Keratinocyte (primary cell): ENCODE data around the gene OSBPL10. TPM values are rescaled to one million over a fixed set of nuclear protein-coding genes. Genes with fewer than 3 reads are reported as not detected.

Experiments
- DNase-seq: peaks from one replicate; pipeline ENCODE4 v3.0.0-alpha.2; 2011; ENCODE audit warnings: low read depth, missing footprints, low spot score
- FAIRE-seq: peaks from 2 replicates; lab custom pipeline; 2011; peaks lifted over from hg19 to GRCh38; lab: Jason Lieb, UNC
- H2AFZ ChIP-seq: 2 replicates; pipeline ENCODE4 v1.6.0; 2012; ENCODE audit warnings: low read length, control low read depth, inconsistent platforms; ENCODE audit not compliant: control insufficient read depth
- H3K27ac ChIP-seq: 2 replicates; pipeline ENCODE4 v1.5.1; 2011; ENCODE audit warnings: low read length; ENCODE audit not compliant: control insufficient read depth, insufficient read depth
- H3K27me3 ChIP-seq: 3 replicates; pipeline ENCODE4 v1.6.0; 2011; ENCODE audit warnings: low read length; ENCODE audit not compliant: control insufficient read depth, insufficient read depth; ENCODE audit errors: extremely low read depth
- H3K36me3 ChIP-seq, 2 experiments: 2 replicates in 1 of 2; 3 replicates in 1 of 2; pipeline ENCODE4 v1.5.1; 2011; ENCODE audit warnings: low read length in 2 of 2, mild to moderate bottlenecking in 1 of 2; ENCODE audit not compliant: control insufficient read depth in 2 of 2, insufficient read depth in 2 of 2; ENCODE audit errors: extremely low read depth in 1 of 2
- H3K4me1 ChIP-seq: 3 replicates; pipeline ENCODE4 v1.5.1; 2011; ENCODE audit warnings: low read length; ENCODE audit not compliant: control insufficient read depth, insufficient read depth; ENCODE audit errors: extremely low read depth
- H3K4me2 ChIP-seq: 3 replicates; pipeline ENCODE4 v1.6.0; 2011; ENCODE audit warnings: low read depth, low read length; ENCODE audit not compliant: control insufficient read depth, insufficient read depth; ENCODE audit errors: extremely low read depth
- H3K4me3 ChIP-seq, 3 experiments: fragments of 200-600 bp in 1 of 3; sonication (generic) in 1 of 3; 2 replicates in 2 of 3; 3 replicates in 1 of 3; pipeline ENCODE4 v1.5.1; 2011 to 2016; ENCODE audit warnings: low read length in 3 of 3, mild to moderate bottlenecking in 3 of 3, control low read depth in 2 of 3, inconsistent platforms in 1 of 3, low read depth in 1 of 3, mixed read lengths in 1 of 3, mixed run types in 1 of 3, moderate library complexity in 1 of 3; ENCODE audit not compliant: control insufficient read depth in 2 of 3, insufficient read depth in 2 of 3; ENCODE audit errors: extremely low read depth in 1 of 3
- H3K79me2 ChIP-seq: 2 replicates; pipeline ENCODE4 v1.6.0; 2012; ENCODE audit warnings: low read length; ENCODE audit not compliant: control insufficient read depth, insufficient read depth
- H3K9ac ChIP-seq: 3 replicates; pipeline ENCODE4 v1.6.0; 2011; ENCODE audit warnings: low read length; ENCODE audit not compliant: control insufficient read depth, insufficient read depth; ENCODE audit errors: extremely low read depth
- H3K9me1 ChIP-seq: 3 replicates; pipeline ENCODE4 v1.6.0; 2011; ENCODE audit warnings: low read length; ENCODE audit not compliant: control insufficient read depth, insufficient read depth; ENCODE audit errors: extremely low read depth
- H3K9me3 ChIP-seq: 2 replicates; pipeline ENCODE4 v1.5.1; 2012; ENCODE audit warnings: low read depth, low read length; ENCODE audit not compliant: control insufficient read depth
- H4K20me1 ChIP-seq: 3 replicates; pipeline ENCODE4 v1.6.0; 2011; ENCODE audit warnings: low read length; ENCODE audit not compliant: control insufficient read depth, insufficient read depth; ENCODE audit errors: extremely low read depth
- CTCF ChIP-seq, 3 experiments: IDR thresholded peaks in 1 of 3; conservative IDR thresholded peaks in 1 of 3; optimal IDR thresholded peaks in 1 of 3; 2 replicates in 2 of 3; 3 replicates in 1 of 3; pipeline versions ENCODE3 to v1.5.1; 2011; ENCODE audit warnings: low read length in 3 of 3, mild to moderate bottlenecking in 3 of 3, moderate library complexity in 2 of 3, control low read depth in 1 of 3, inconsistent platforms in 1 of 3; ENCODE audit not compliant: insufficient read depth in 2 of 3; ENCODE audit errors: extremely low read depth in 1 of 3
- EZH2 ChIP-seq: IDR thresholded peaks from one replicate; pipeline ENCODE4 v1.6.1; 2012; ENCODE audit warnings: inconsistent platforms, mild to moderate bottlenecking, low read length, moderate library complexity
- dilution Hi-C: fragments of 300-500 bp; cut with MboI; formaldehyde crosslinking; loops from one replicate; pipeline ENCODE4 v1.7.0; 2020; ENCODE audit warnings: low sequenced_read_pairs; ENCODE audit not compliant: extremely low pct_ligation_motif_present
- polyA plus RNA-seq, 5 experiments: library from polyadenylated mRNA; depleted of rRNA in 3 of 5; stranded (reverse) in 3 of 5; stranded (forward) in 1 of 5; unstranded in 1 of 5; fragments of >200 nt; gene quantifications; 1 replicate in 1 of 5; 2 replicates in 3 of 5; 3 replicates in 1 of 5; pipeline versions ENCODE4 v1.2.1 to v1.2.3, GENCODE V29; 2011 to 2012; ENCODE audit warnings: missing spikeins in 2 of 5, low read depth in 1 of 5, low replicate concordance in 1 of 5

The OSBPL10 gene
- polyA plus RNA-seq, 1 donor (not counting 4 experiments of a cell fraction or from before 2014, with no cell fraction given) = 50.1 TPM

GRCh38 chr3:31953636-31954035 lies 27.4 kb downstream of the OSBPL10 start:
- H3K9me1 ChIP-seq = no peaks in the 10 kb centered on the region
- peaks cover 5% of the 10 kb centered on the region for H3K9me3 ChIP-seq
- no peak overlapping the region for H2AFZ ChIP-seq
- no peak overlapping the region for H3K4me3 ChIP-seq
- H3K4me1 ChIP-seq = peaks cover 4% of the 10 kb centered on the region
- H4K20me1 ChIP-seq = peaks cover 2% of the 10 kb centered on the region
- FAIRE-seq = no peak
- dilution Hi-C loops = no loop called here
- no peaks in the 10 kb centered on the region for H3K27me3 ChIP-seq
- no peak overlapping the region for H3K27ac ChIP-seq
- TF ChIP-seq CTCF (optimal IDR thresholded peaks at IDR 0.05 in 1 of 3, IDR thresholded peaks at IDR 0.05 in 1 of 3, conservative IDR thresholded peaks at IDR 0.05 in 1 of 3; ENCODE audit: extremely low read depth in 1 of 3, insufficient read depth in 2 of 3, low read length in 3 of 3) = no peak
- no peak for TF ChIP-seq EZH2
- no peak for DNase-seq
- H3K4me2 ChIP-seq = no peak overlapping the region
- H3K36me3 ChIP-seq = peaks cover 1 to 4% of the 10 kb centered on the region in 2 experiments
- H3K79me2 ChIP-seq = peaks cover 95% of the 10 kb centered on the region
- H3K9ac ChIP-seq = no peak overlapping the region

GRCh38 chr3:31953091-31953490 lies 28.0 kb downstream of the OSBPL10 start:
- dilution Hi-C loops = no loop called here
- TF ChIP-seq EZH2 (no peak), CTCF (optimal IDR thresholded peaks at IDR 0.05 in 1 of 3, IDR thresholded peaks at IDR 0.05 in 1 of 3, conservative IDR thresholded peaks at IDR 0.05 in 1 of 3; ENCODE audit: extremely low read depth in 1 of 3, insufficient read depth in 2 of 3, low read length in 3 of 3) (no peak)
- no peaks in the 10 kb centered on the region for H3K27me3 ChIP-seq
- peaks cover 5% of the 10 kb centered on the region for H3K9me3 ChIP-seq
- H3K79me2 ChIP-seq = peaks cover 95% of the 10 kb centered on the region
- no peak overlapping the region for H3K4me2 ChIP-seq
- FAIRE-seq (no peak), DNase-seq (no peak)
- peaks cover under 1% of the 10 kb centered on the region for H3K9me1 ChIP-seq
- no peak overlapping the region for H3K4me3 ChIP-seq
- H3K36me3 ChIP-seq = peaks cover 1 to 4% of the 10 kb centered on the region in 2 experiments
- H3K9ac ChIP-seq = no peak overlapping the region
- no peak overlapping the region for H3K27ac ChIP-seq
- no peak overlapping the region for H2AFZ ChIP-seq
- H3K4me1 ChIP-seq = peaks cover 9% of the 10 kb centered on the region
- H4K20me1 ChIP-seq = peaks cover 7% of the 10 kb centered on the region
